H9 (cell line): Measurements from ENCODE around the gene R3HCC1L. TPM values are rescaled to one million over a fixed set of nuclear protein-coding genes. Genes with fewer than 3 reads are reported as not detected.

Experiments used
- DNase-seq: peaks from one replicate; pipeline ENCODE4 v3.0.0-alpha.2; 2017
- H2AFZ ChIP-seq: one replicate; pipeline ENCODE4 v1.6.1; 2013; ENCODE audit warnings: mild to moderate bottlenecking, low read length, control low read depth, moderate library complexity
- H2AK5ac ChIP-seq: 2 replicates; pipeline ENCODE4 v1.6.1; 2013; ENCODE audit warnings: low read length, control low read depth, mixed read lengths; ENCODE audit not compliant: insufficient read length
- H2BK120ac ChIP-seq: one replicate; pipeline ENCODE4 v1.6.1; 2013; ENCODE audit warnings: low read depth, mild to moderate bottlenecking, low read length, control low read depth, inconsistent platforms; ENCODE audit not compliant: poor library complexity, severe bottlenecking
- H2BK12ac ChIP-seq: 2 replicates; pipeline ENCODE4 v1.6.1; 2013; ENCODE audit warnings: low read length, control low read depth, mixed read lengths, low read depth; ENCODE audit not compliant: insufficient read length
- H2BK15ac ChIP-seq: 2 replicates; pipeline ENCODE4 v1.6.1; 2013; ENCODE audit warnings: low read depth, low read length, control low read depth
- H2BK20ac ChIP-seq: one replicate; pipeline ENCODE4 v1.6.1; 2013; ENCODE audit warnings: low read depth, mild to moderate bottlenecking, low read length, control low read depth, inconsistent platforms; ENCODE audit not compliant: poor library complexity, severe bottlenecking
- H2BK5ac ChIP-seq: 2 replicates; pipeline ENCODE4 v1.6.1; 2013; ENCODE audit warnings: low read length, control low read depth, mixed read lengths; ENCODE audit not compliant: insufficient read length
- H3K14ac ChIP-seq: 2 replicates; pipeline ENCODE4 v1.6.1; 2013; ENCODE audit warnings: low read length, control low read depth; ENCODE audit not compliant: insufficient read depth
- H3K18ac ChIP-seq: 2 replicates; pipeline ENCODE4 v1.6.1; 2013; ENCODE audit warnings: low read depth, mild to moderate bottlenecking, mixed read lengths, low read length, control low read depth; ENCODE audit not compliant: insufficient read length
- H3K23ac ChIP-seq: 2 replicates; pipeline ENCODE4 v1.6.1; 2013; ENCODE audit warnings: low read length, control low read depth, mixed read lengths, low read depth; ENCODE audit not compliant: insufficient read length
- H3K23me2 ChIP-seq: 2 replicates; pipeline ENCODE4 v1.6.1; 2013; ENCODE audit warnings: low read depth, mild to moderate bottlenecking, mixed read lengths, low read length, control low read depth; ENCODE audit not compliant: insufficient read length, poor library complexity, severe bottlenecking
- H3K27ac ChIP-seq: 2 replicates; pipeline ENCODE4 v1.5.1; 2013; ENCODE audit warnings: low read length, control low read depth, mixed read lengths, low read depth; ENCODE audit not compliant: insufficient read length
- H3K27me3 ChIP-seq: 2 replicates; pipeline ENCODE4 v1.6.1; 2013; ENCODE audit warnings: low read length, control low read depth, inconsistent platforms; ENCODE audit not compliant: insufficient read depth
- H3K4ac ChIP-seq: 2 replicates; pipeline ENCODE4 v1.6.1; 2013; ENCODE audit warnings: low read depth, mild to moderate bottlenecking, control low read depth, inconsistent platforms, low read length, moderate library complexity
- H3K4me1 ChIP-seq: 2 replicates; pipeline ENCODE4 v1.6.1; 2013; ENCODE audit warnings: low read length, control low read depth, inconsistent platforms; ENCODE audit not compliant: insufficient read depth
- H3K4me2 ChIP-seq: 2 replicates; pipeline ENCODE4 v1.6.1; 2013; ENCODE audit warnings: low read length, control low read depth, mixed read lengths; ENCODE audit not compliant: insufficient read length, insufficient read depth
- H3K56ac ChIP-seq: 2 replicates; pipeline ENCODE4 v1.6.1; 2013; ENCODE audit warnings: low read depth, mild to moderate bottlenecking, mixed read lengths, low read length, control low read depth; ENCODE audit not compliant: insufficient read length
- H3K79me1 ChIP-seq: 2 replicates; pipeline ENCODE4 v1.6.1; 2013; ENCODE audit warnings: low read depth, mild to moderate bottlenecking, moderate library complexity, low read length, control low read depth, inconsistent platforms; ENCODE audit not compliant: insufficient read depth, poor library complexity, severe bottlenecking
- H3K79me2 ChIP-seq: 2 replicates; pipeline ENCODE4 v1.6.1; 2013; ENCODE audit warnings: low read length, control low read depth, inconsistent platforms; ENCODE audit not compliant: insufficient read depth
- H3K9ac ChIP-seq: 2 replicates; pipeline ENCODE4 v1.6.1; 2013; ENCODE audit warnings: low read length, control low read depth, mixed read lengths; ENCODE audit not compliant: insufficient read length; ENCODE audit errors: extremely low read depth
- H3K9me3 ChIP-seq: one replicate; pipeline ENCODE4 v1.6.1; 2013; ENCODE audit warnings: low read depth, low read length, inconsistent platforms; ENCODE audit not compliant: control insufficient read depth
- H3T11ph ChIP-seq: one replicate; pipeline ENCODE4 v1.6.1; 2013; ENCODE audit warnings: mild to moderate bottlenecking, low read length, control low read depth, inconsistent platforms
- H4K20me1 ChIP-seq: one replicate; pipeline ENCODE4 v1.6.1; 2013; ENCODE audit not compliant: control insufficient read depth, insufficient read length, insufficient read depth
- H4K5ac ChIP-seq: 2 replicates; pipeline ENCODE4 v1.6.1; 2013; ENCODE audit warnings: low read depth, mild to moderate bottlenecking, mixed read lengths, low read length, control low read depth; ENCODE audit not compliant: insufficient read length
- H4K8ac ChIP-seq: replicated peaks from 2 replicates; pipeline ENCODE4 v1.6.1; 2013; ENCODE audit warnings: low read length, control low read depth, mixed read lengths, low read depth; ENCODE audit not compliant: insufficient read length
- H4K91ac ChIP-seq: 2 replicates; pipeline ENCODE4 v1.6.1; 2013; ENCODE audit warnings: low read depth, mild to moderate bottlenecking, moderate library complexity, mixed read lengths, low read length, control low read depth; ENCODE audit not compliant: insufficient read length
- H3K27ac Mint-ChIP-seq, 3 experiments: 2 replicates in 2 of 3; 3 replicates in 1 of 3; pipeline ENCODE4 v1.8.0; 2020 to 2021; ENCODE audit warnings: mixed read lengths in 3 of 3, mild to moderate bottlenecking in 1 of 3, moderate library complexity in 1 of 3
- H3K27me3 Mint-ChIP-seq: 2 replicates; pipeline ENCODE4 v1.8.0; 2021; ENCODE audit warnings: low read depth, mild to moderate bottlenecking, moderate library complexity, mixed read lengths
- H3K36me3 Mint-ChIP-seq, 3 experiments: 2 replicates in 2 of 3; 3 replicates in 1 of 3; pipeline ENCODE4 v1.8.0; 2020 to 2021; ENCODE audit warnings: low read depth in 3 of 3, mixed read lengths in 3 of 3; ENCODE audit not compliant: insufficient read depth in 1 of 3
- H3K4me1 Mint-ChIP-seq, 2 experiments: 2 replicates each; pipeline ENCODE4 v1.8.0; 2020; ENCODE audit warnings: mixed read lengths in 2 of 2
- H3K4me3 Mint-ChIP-seq, 2 experiments: 2 replicates in 1 of 2; 3 replicates in 1 of 2; pipeline ENCODE4 v1.8.0; 2020 to 2021; ENCODE audit warnings: mild to moderate bottlenecking in 2 of 2, mixed read lengths in 2 of 2, moderate library complexity in 1 of 2
- H3K9me3 Mint-ChIP-seq, 2 experiments: 2 replicates in 1 of 2; 3 replicates in 1 of 2; pipeline ENCODE4 v1.8.0; 2020; ENCODE audit warnings: mild to moderate bottlenecking in 2 of 2, mixed read lengths in 2 of 2, moderate library complexity in 1 of 2
- WGBS: extraction: QIAGEN DNeasy Blood & Tissue Kit; methylation state at CpG from one replicate; pipeline ENCODE4 v1.1.7; 2013; ENCODE audit warnings: missing lambda C conversion rate, low lambda C conversion rate, mixed read lengths; ENCODE audit not compliant: insufficient read length; ENCODE audit errors: extremely low coverage; 5-methylcytosine and 5-hydroxymethylcytosine counted together
- total RNA-seq: library from RNA; stranded (reverse); gene quantifications from 2 replicates; pipeline ENCODE4 v1.2.1, GENCODE V29; 2021
- TF ChIP-seq, protein P1 (sequence below): fragments of 200-600 bp; sonication (generic); conservative IDR thresholded peaks from 3 replicates; pipeline ENCODE4 v1.8.0; 2021; ENCODE audit warnings: antibody characterized with exemption, mild to moderate bottlenecking

Gene R3HCC1L
- total RNA-seq, 1 experiment from 2014 or later, result 18.5 TPM

DNA sequence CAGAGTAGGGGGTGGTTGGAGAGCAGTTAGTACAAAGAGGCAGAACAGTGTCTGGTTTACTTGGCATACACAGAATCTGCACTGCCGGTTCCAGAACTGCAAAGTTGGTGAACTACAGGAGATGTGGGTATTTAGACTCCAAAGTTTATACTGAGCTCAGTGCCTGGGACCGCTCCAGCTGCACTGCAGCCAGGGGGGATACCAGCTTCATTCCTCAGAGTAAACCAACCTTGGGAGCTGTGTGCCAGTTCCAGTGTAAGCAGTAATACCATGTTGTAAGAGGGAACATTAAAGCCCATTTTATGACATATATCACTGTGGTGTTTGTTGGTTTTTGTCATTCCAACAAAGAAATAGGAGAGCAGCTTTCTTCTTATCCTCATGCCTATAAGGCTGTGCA, 110.1 kb downstream of the R3HCC1L start:
- Mint-ChIP-seq H3K4me1 (peaks cover 0 to 4% of the 10 kb centered on the region in 2 experiments; a peak in 2 of 4 replicates), H3K27me3 (no peaks in the 10 kb centered on the region), H3K36me3 (peaks cover 3 to 27% (median 14%) of the 10 kb centered on the region in 3 experiments; a peak in 6 of 7 replicates), H3K4me3 (no peak overlapping the region), H3K27ac (no peak overlapping the region), H3K9me3 (no peaks in the 10 kb centered on the region)
- H3K23ac ChIP-seq, result no peak overlapping the region
- H2AFZ ChIP-seq, result no peak overlapping the region
- H3K4me1 ChIP-seq, result no peaks in the 10 kb centered on the region
- H3K79me1 ChIP-seq, result no peaks in the 10 kb centered on the region
- no peak overlapping the region for H2BK15ac ChIP-seq
- no peak overlapping the region for H2BK120ac ChIP-seq
- no peaks in the 10 kb centered on the region for H4K20me1 ChIP-seq
- DNase-seq, result no peak
- no peak overlapping the region for H2BK20ac ChIP-seq
- no peak overlapping the region for H4K91ac ChIP-seq
- no peak overlapping the region for H4K5ac ChIP-seq
- H3K9me3 ChIP-seq, result no peaks in the 10 kb centered on the region
- no peak overlapping the region for H3K4ac ChIP-seq
- H3K4me2 ChIP-seq, result no peak overlapping the region
- no peak overlapping the region for H2AK5ac ChIP-seq
- H3T11ph ChIP-seq, result no peak overlapping the region
- no peak overlapping the region for H3K9ac ChIP-seq
- no peak overlapping the region for H2BK12ac ChIP-seq
- TF ChIP-seq, protein P1, sequence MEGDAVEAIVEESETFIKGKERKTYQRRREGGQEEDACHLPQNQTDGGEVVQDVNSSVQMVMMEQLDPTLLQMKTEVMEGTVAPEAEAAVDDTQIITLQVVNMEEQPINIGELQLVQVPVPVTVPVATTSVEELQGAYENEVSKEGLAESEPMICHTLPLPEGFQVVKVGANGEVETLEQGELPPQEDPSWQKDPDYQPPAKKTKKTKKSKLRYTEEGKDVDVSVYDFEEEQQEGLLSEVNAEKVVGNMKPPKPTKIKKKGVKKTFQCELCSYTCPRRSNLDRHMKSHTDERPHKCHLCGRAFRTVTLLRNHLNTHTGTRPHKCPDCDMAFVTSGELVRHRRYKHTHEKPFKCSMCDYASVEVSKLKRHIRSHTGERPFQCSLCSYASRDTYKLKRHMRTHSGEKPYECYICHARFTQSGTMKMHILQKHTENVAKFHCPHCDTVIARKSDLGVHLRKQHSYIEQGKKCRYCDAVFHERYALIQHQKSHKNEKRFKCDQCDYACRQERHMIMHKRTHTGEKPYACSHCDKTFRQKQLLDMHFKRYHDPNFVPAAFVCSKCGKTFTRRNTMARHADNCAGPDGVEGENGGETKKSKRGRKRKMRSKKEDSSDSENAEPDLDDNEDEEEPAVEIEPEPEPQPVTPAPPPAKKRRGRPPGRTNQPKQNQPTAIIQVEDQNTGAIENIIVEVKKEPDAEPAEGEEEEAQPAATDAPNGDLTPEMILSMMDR, result no peak
- no peak overlapping the region for H3K18ac ChIP-seq
- no CpG with 5 or more reads among the region's 2 CpGs for WGBS
- H3K56ac ChIP-seq, result no peak overlapping the region
- no peaks in the 10 kb centered on the region for H3K23me2 ChIP-seq
- no peak overlapping the region for H2BK5ac ChIP-seq
- H3K79me2 ChIP-seq, result no peaks in the 10 kb centered on the region
- no peak overlapping the region for H4K8ac ChIP-seq
- no peaks in the 10 kb centered on the region for H3K27me3 ChIP-seq
- H3K27ac ChIP-seq, result no peak overlapping the region
- no peak overlapping the region for H3K14ac ChIP-seq
